ENCODE measurements around the gene EXOC1. TPM values are rescaled to one million over a fixed set of nuclear protein-coding genes. Genes with fewer than 3 reads are reported as not detected.

The EXOC1 gene
- total RNA-seq, 1 experiment from 2014 or later = 21.2 TPM

- no peak overlapping the region for H3K27ac ChIP-seq (ENCODE audit: insufficient read length, low read depth, low read length)
- no peaks in the 10 kb centered on the region for H3K4me1 ChIP-seq (ENCODE audit: insufficient read depth, low read length)
- Mint-ChIP-seq H3K4me3 (no peak overlapping the region), H3K27me3 (ENCODE audit: low read depth) (peaks cover 10% of the 10 kb centered on the region; the same call in 1 of the 2 replicates), H3K4me1 (no peaks in the 10 kb centered on the region), H3K36me3 (ENCODE audit: insufficient read depth in 1 of 3, low read depth in 3 of 3) (peaks cover 0 to 8% (median 2%) of the 10 kb centered on the region in 3 experiments; a peak in 2 of 7 replicates), H3K27ac (no peak overlapping the region), H3K9me3 (peaks cover 9 to 15% of the 10 kb centered on the region in 2 experiments; a peak in 4 of 5 replicates)
- no peak overlapping the region for H4K5ac ChIP-seq (ENCODE audit: insufficient read length, low read depth, low read length)
- H2BK120ac ChIP-seq (ENCODE audit: low read depth, low read length, poor library complexity, severe bottlenecking) = no peak overlapping the region
- no peaks in the 10 kb centered on the region for H3K23me2 ChIP-seq (ENCODE audit: insufficient read length, low read depth, low read length, poor library complexity, severe bottlenecking)
- H3K14ac ChIP-seq (ENCODE audit: insufficient read depth, low read length) = no peak overlapping the region
- no peak for DNase-seq
- no peak overlapping the region for H3K56ac ChIP-seq (ENCODE audit: insufficient read length, low read depth, low read length)
- H3K4ac ChIP-seq (ENCODE audit: low read depth, low read length) = no peak overlapping the region
- H3K23ac ChIP-seq (ENCODE audit: insufficient read length, low read depth, low read length) = no peak overlapping the region
- H3K79me2 ChIP-seq (ENCODE audit: insufficient read depth, low read length) = no peaks in the 10 kb centered on the region
- no peak overlapping the region for H4K8ac ChIP-seq (replicated peaks; ENCODE audit: insufficient read length, low read depth, low read length)
- no peak overlapping the region for H4K91ac ChIP-seq (ENCODE audit: insufficient read length, low read depth, low read length)
- no peak overlapping the region for H2BK12ac ChIP-seq (ENCODE audit: insufficient read length, low read depth, low read length)
- H3K4me2 ChIP-seq (ENCODE audit: insufficient read depth, insufficient read length, low read length) = no peak overlapping the region
- H3K9ac ChIP-seq (ENCODE audit: extremely low read depth, insufficient read length, low read length) = no peak overlapping the region
- no peak overlapping the region for H2AFZ ChIP-seq (ENCODE audit: low read length)
- H3K79me1 ChIP-seq (ENCODE audit: insufficient read depth, low read depth, low read length, poor library complexity, severe bottlenecking) = no peaks in the 10 kb centered on the region
- H3K18ac ChIP-seq (ENCODE audit: insufficient read length, low read depth, low read length) = no peak overlapping the region
- no peak overlapping the region for H2BK20ac ChIP-seq (ENCODE audit: low read depth, low read length, poor library complexity, severe bottlenecking)
- H2AK5ac ChIP-seq (ENCODE audit: insufficient read length, low read length) = no peak overlapping the region
- TF ChIP-seq CTCF (conservative IDR thresholded peaks at IDR 0.05) = no peak
- H3K9me3 ChIP-seq (ENCODE audit: control insufficient read depth, low read depth, low read length) = no peaks in the 10 kb centered on the region
- H2BK5ac ChIP-seq (ENCODE audit: insufficient read length, low read length) = no peak overlapping the region
- no peaks in the 10 kb centered on the region for H4K20me1 ChIP-seq (ENCODE audit: control insufficient read depth, insufficient read depth, insufficient read length)
- WGBS (ENCODE audit: extremely low coverage, insufficient read length, low lambda C conversion rate) = no CpG with 5 or more reads among the region's 3 CpGs
- no peak overlapping the region for H3T11ph ChIP-seq (ENCODE audit: low read length)
- no peak overlapping the region for H2BK15ac ChIP-seq (ENCODE audit: low read depth, low read length)
- H3K27me3 ChIP-seq (ENCODE audit: insufficient read depth, low read length) = no peaks in the 10 kb centered on the region
Measured at GRCh38 chr4:55834086-55834795, 19.2 kb upstream of the EXOC1 start.
